CD4-positive, alpha-beta T cell treated with Interleukin-17A for 1 hour (primary cell): ENCODE results near the gene STRADA.

Experiments used
- DNase-seq: peaks from one replicate; pipeline ENCODE4 v3.0.0-alpha.2; 2020

The STRADA gene

DNA sequence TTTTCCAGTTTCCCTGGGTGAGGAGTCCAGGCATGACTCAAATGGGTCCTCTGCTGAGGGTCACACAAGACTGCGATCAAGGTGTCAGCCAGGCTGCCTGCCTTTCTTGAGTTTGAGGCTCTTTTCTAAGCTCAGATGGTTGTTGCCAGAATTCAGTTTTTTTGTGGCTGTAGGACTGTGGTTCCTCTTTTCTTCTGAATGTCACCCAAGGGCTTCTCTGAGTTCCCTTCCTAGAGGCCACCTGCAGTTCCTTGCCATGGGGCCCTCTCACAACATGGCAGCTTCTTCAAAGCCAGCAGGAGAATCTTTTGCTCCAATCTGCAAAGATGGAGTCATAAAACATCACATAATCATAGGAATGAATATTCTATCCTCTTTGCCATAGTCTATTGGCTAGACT is 59.2 kb downstream of the STRADA start:
- no peak for DNase-seq

DNA sequence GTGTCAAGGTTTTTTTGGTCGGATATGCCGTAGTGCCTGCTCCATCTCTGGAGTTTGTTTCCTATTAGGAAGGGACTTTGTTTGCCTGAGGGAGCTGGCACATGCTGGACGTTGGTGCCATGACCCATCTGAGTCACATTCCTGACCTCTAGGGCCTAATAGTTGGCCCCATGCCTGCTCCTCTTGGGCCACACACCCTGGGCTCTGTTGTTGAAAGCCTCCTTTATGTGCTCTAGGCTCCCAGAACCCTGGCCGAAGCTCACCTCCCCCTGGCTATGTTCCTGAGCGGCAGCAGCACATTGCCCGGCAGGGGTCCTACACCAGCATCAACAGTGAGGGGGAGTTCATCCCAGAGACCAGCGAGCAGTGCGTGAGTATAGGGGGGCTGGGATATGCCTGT is 60.1 kb downstream of the STRADA start:
- DNase-seq: no peak

DNA sequence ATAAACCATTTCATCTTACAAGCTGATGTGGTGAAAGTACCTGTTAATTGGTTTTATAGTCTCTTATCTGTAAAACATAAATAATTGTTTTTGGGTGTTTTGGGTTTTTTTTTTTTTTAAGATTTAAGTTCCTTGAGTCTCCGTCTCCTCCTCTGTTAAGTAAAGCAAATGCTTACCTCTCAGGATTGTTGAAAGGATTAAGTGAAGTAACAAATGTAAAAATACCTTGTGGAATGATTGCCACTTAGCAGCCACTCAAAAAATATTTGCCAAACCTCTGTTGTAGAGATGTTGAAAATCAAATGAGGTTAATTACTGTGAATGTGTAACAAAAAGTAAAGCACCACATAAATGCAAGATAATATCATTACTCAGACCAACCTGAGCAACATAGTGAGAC is 60.9 kb downstream of the STRADA start:
- no peak for DNase-seq

DNA sequence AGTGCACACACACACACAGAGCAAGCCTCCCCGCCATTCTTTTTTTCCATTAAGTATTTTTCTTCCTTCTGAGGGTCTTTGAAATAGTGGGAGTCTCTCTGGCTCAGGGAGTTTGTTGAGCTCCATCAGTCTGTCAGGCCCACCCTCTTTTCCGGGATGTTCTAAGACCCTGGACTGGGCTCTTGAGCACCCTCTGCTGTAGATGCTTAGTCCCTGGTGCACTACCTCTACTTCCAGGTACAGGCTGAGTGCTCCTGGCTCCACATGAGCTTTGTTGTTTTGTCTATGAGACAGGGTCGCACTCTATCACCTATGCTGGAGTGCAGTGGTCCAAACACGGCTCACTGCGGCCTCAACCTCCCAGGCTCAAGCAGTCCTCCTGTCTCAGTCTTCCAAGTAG is 62.4 kb downstream of the STRADA start:
- no peak for DNase-seq

DNA sequence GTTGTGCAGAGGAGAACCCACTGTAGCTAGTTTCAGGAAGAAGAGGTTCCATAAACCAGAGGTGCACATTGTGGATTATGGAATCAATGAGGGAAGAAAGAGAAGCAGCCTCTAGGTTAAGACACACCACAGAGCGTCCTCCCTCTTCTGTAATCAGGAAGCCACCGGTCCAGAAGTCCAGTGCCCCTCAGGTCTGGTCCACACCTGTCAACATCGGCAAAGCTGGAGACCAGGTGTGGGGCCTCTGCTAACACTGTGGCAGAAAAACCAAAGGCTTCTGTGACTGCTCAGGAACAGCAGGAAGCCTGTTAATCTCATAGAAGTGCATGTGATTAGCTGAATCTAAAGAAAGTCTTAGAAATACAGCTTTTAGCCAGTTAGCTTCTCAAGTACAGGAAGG is 65.0 kb downstream of the STRADA start:
- DNase-seq: no peak

DNA sequence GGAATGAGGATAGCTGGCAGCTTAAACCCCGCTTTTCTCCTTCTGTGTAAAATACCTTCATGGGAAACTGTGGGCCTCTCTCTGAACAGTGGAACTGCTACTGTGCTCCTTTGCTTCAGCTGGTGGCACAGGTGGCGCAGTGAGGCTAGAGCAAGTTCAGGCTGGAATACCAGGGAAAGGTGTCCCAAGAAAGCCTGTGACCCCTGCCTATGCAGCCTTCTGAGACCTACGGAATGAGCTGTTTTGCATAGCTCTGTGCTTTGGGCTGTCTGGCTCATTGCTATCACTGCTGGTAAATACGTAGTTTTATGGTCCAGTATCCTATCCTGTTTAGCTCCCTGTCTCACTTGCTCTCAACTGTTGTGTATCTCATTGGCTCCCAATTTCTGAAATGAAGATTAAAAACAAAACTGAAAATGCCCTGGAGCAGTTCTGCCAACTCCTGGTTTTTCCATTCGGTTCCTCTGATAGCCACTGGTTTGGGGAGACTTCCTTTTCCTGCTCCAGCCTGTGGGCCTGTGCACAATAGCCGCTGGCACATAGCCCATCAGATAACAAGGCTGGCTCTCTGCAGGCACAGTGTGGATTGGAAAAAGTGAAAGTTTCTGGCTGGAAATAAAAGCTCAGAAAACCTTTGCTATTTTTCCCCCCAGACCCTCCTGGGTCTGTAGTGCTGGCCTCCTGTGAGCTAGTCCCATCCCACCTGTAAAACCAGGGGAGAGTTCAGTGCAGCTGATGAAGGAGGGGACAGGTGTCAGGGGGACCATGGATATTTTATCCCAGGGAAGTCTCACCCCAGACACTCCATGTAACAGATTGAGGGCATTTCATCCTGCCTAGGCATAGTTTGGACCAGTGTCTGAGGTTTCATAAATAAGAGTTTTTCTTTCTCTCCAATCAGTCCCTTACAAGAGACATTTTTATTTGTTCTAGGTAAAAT is 65.7 kb downstream of the STRADA start:
- DNase-seq: no peak

DNA sequence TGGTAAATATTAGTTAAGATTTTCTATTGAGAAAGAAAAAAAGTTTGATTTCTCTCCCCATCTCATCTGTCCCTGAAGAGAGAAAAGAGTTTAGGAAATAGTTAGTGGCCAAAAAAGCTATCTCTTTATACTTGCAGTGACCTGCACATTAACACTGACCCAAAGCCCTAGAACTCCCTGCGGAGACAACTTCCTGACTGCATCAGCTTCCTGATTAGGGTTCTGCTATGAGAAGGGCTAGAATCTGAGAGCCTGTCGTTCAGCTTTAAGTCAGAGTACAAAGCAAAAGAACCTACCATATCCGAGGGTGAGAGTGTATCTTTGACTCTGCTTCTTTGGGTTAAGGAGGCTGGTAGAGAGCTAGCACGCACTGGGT is 66.4 kb downstream of the STRADA start:
- no peak for DNase-seq

DNA sequence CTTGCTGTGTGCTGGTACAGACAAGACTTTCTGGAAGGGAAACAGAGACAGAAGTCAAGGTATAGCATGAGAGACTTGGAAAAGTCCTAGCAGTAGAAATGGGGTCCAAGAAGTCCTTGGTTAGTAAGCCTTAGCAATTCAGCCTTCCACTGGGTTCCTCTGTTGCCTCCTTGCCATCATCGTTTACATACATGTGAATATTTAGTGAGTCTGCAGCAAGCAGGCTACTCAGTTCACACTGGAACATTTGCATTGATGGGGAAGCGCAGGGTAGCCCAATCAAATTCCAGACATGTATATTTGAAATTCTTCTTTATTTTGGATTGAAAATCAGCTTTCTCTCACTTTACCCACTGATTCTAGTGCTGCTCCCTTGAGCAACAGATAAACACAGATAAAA is 68.7 kb downstream of the STRADA start:
- no peak for DNase-seq

DNA sequence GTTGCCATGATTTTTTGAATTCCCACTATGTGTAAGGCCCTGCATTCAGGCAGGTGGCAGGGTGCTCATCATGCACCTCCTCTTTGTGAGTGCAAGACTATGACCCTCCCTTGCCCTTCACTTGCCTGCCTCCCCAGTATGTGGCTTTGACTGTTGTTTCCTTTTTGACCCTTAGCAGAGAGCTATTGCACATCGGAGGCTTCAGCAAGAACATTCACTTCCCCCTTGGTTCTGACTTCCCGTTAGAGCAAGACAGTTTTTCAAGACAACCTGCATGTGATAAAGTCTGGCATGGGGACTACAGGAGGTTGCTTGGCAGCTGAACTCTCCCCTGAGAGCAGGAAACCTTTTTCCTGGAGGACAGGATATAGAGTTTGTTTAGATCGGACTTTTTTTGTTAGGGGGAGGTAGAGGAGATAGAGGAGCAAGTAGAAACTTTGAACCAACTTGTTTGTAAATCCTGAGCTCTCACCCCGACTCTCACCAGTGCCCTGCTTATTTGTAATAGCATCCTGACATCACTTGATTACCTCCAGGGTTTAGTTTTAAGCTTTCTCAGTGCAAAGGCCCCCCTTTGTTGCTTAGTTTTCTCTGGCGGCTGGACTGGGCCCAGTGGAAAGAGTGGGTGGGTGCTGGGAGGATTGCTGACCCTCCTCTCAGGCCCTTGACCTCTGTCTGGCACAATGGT is 75.9 kb downstream of the STRADA start:
- peak; percentile 12 for DNase-seq

DNA sequence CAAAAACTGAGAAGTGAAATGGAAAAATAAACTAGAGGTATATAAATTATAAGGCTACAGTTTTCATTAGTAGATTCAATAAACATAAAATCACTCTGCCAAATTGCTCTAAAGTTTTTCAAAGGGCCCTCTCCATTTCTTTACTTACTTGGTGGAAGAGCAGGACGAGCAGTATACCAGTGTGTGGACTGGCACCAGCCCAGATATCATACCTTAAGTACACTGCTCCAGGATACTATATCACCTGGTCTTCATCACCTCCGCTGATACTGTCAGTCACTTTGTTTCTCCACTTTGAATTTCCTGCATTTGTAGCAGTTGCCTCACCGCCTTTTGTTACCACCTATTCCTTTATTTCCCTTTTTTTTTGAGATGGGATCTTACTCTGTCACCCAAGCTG is 81.7 kb downstream of the STRADA start:
- DNase-seq: no peak

DNA sequence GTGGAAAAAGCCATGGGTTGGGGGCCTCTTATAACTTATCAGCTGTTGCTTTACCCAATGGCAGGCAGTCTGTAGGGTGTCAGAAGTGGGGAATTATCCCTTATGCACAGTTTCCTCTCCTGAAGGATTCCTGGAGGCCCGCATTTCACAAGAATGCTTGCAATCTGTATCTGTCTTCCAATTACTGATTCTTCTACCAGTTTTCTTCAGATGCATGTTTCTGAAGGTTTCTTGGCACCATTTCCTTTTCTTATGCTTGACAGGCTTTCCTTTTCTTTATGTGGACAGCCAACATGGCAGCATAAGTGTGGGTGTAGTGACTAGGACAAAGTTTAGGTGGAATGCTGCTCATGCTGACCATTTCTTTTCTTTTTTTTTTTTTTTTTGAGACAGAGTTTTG is 83.2 kb downstream of the STRADA start:
- no peak for DNase-seq

DNA sequence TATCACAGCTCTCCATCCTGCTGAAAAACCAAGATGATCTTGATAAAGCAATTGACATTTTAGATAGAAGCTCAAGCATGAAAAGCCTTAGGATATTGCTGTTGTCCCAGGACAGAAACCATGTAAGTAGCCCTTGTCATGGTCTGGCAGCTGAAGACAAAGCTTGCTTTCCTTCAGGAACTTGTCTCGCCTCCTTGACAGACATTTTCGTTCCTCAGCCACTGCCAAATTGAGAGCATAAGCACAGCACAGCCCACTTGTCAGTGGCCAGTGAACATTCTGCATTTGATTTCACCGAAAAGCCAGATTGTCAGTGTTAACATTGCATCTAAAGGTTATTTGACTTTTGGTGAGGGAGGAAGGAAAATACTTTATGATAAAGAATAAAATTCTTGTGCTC is 83.8 kb downstream of the STRADA start:
- DNase-seq: no peak

DNA sequence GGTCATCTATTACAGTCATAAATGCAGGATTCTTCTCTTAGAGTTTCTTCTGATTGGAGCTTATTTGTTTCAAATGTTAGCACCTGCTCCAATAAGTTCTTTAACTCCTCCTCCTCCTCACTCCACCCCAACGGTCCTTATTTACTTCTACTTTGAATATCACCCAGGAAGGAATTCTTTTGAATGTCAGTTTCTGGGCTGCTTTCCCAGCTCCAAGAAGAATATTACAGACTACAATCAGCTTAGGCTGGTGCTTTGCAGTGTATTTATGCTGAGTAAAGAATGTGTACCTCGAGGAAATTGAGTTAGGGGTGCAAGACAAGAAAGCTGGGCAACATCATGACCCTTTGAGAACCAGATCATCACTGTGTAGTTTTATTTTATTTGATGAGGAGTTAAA is 88.5 kb downstream of the STRADA start:
- DNase-seq: no peak
